Hepatocyte (in vitro differentiated cells): ENCODE results near the gene CFAP91. TPM values are rescaled to one million over a fixed set of nuclear protein-coding genes. Genes with fewer than 3 reads are reported as not detected.

ENCODE experiments used
- DNase-seq: peaks from one replicate; pipeline ENCODE4 v3.0.0-alpha.2; 2016; ENCODE audit warnings: low spot score
- H2AFZ ChIP-seq: fragments of 200-600 bp; sonication (generic); 2 replicates; pipeline ENCODE4 v1.6.0; 2016; ENCODE audit warnings: antibody characterized with exemption, mild to moderate bottlenecking
- H3K27ac ChIP-seq: fragments of 200-600 bp; sonication (generic); 2 replicates; pipeline ENCODE4 v1.5.1; 2016; ENCODE audit warnings: mild to moderate bottlenecking
- H3K27me3 ChIP-seq: fragments of 200-600 bp; sonication (generic); 2 replicates; pipeline ENCODE4 v1.6.1; 2016
- H3K36me3 ChIP-seq: fragments of 200-600 bp; sonication (generic); replicated peaks from 2 replicates; pipeline ENCODE4 v1.5.1; 2016; ENCODE audit warnings: low read depth; ENCODE audit not compliant: insufficient read depth
- H3K4me1 ChIP-seq: fragments of 200-600 bp; sonication (generic); 2 replicates; pipeline ENCODE4 v1.5.1; 2016; ENCODE audit warnings: mild to moderate bottlenecking, moderate library complexity; ENCODE audit not compliant: insufficient read depth
- H3K4me2 ChIP-seq: fragments of 200-600 bp; sonication (generic); 2 replicates; pipeline ENCODE4 v1.6.0; 2016
- H3K4me3 ChIP-seq: fragments of 200-600 bp; sonication (generic); 2 replicates; pipeline ENCODE4 v1.5.1; 2016; ENCODE audit warnings: mild to moderate bottlenecking
- H3K79me2 ChIP-seq: fragments of 200-600 bp; sonication (generic); 2 replicates; pipeline ENCODE4 v1.6.0; 2017; ENCODE audit warnings: mild to moderate bottlenecking
- H3K9me2 ChIP-seq: fragments of 200-600 bp; sonication (generic); replicated peaks from 2 replicates; pipeline ENCODE4 v1.6.0; 2017; ENCODE audit warnings: mild to moderate bottlenecking; ENCODE audit not compliant: insufficient read depth
- H3K9me3 ChIP-seq: fragments of 200-600 bp; sonication (generic); 2 replicates; pipeline ENCODE4 v1.5.1; 2016; ENCODE audit warnings: low read depth, mild to moderate bottlenecking
- H4K20me1 ChIP-seq: fragments of 200-600 bp; sonication (generic); 2 replicates; pipeline ENCODE4 v1.6.0; 2016; ENCODE audit warnings: mild to moderate bottlenecking; ENCODE audit not compliant: insufficient read depth, poor library complexity, severe bottlenecking
- CTCF ChIP-seq: fragments of 200-600 bp; sonication (generic); IDR thresholded peaks from 2 replicates; pipeline ENCODE4 v1.5.1; 2016; ENCODE audit warnings: antibody characterized with exemption, mild to moderate bottlenecking; ENCODE audit not compliant: poor library complexity
- EZH2 ChIP-seq: fragments of 200-600 bp; sonication (generic); IDR thresholded peaks from 2 replicates; pipeline ENCODE4 v1.6.1; 2016; ENCODE audit warnings: antibody characterized with exemption, mild to moderate bottlenecking, borderline replicate concordance
- EZH2phosphoT487 ChIP-seq: fragments of 200-600 bp; sonication (generic); IDR thresholded peaks from one replicate; pipeline ENCODE4 v1.6.1; 2018; ENCODE audit warnings: antibody characterized with exemption, mild to moderate bottlenecking, low read depth, moderate library complexity; ENCODE audit not compliant: unreplicated experiment, severe bottlenecking
- WGBS: methylation state at CpG from one replicate; pipeline ENCODE4 v1.1.6; 2016; ENCODE audit warnings: low lambda C conversion rate; ENCODE audit errors: missing lambda C conversion rate; 5-methylcytosine and 5-hydroxymethylcytosine counted together
- polyA plus RNA-seq: library from polyadenylated mRNA; unstranded; fragments of >200 nt; fragmentation: Nextera tagmentation; extraction: Ambion mirVana; gene quantifications from 2 replicates; pipeline ENCODE4 v1.2.1, GENCODE V29; 2016
- total RNA-seq: library from RNA; depleted of rRNA; stranded (reverse); fragments of >200 nt; gene quantifications from 2 replicates; pipeline ENCODE4 v1.2.3, GENCODE V29; 2014

Gene CFAP91
- total and polyA plus RNA-seq, 2 experiments from 2014 or later: 1.4 TPM; not detected in 1

DNA sequence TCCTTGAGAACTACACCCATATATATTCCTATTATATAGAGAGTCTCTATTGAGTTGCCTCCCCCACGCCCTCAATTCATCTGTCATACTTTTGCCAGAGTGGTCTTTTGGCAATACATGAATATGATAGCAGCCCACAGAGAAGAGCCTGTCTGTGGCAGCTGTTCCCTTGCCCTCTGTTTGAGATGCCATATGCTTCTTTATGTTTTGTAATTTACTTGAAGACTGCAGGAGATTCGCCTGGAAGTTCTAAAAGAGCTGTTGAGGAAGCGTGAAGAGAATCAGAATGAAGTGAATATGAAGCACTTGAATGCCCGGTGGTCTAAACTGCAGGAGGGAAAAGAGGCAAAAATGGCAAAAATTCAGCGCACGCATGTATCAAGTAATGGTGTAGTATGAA, 27.2 kb downstream of the CFAP91 start:
- WGBS: 93% methylated on average over 6 of the region's 6 CpGs
- TF ChIP-seq EZH2phosphoT487 (no peak), CTCF (no peak), EZH2 (no peak)
- no peak overlapping the region for H3K4me3 ChIP-seq

GRCh38 chr3:119731560-119732343, 28.9 kb downstream of the CFAP91 start:
- no peaks in the 10 kb centered on the region for H3K9me2 ChIP-seq
- H3K27ac ChIP-seq: no peak overlapping the region
- H2AFZ ChIP-seq: no peak overlapping the region
- no peak for DNase-seq
- no peak overlapping the region for H3K4me3 ChIP-seq
- H3K79me2 ChIP-seq: no peaks in the 10 kb centered on the region
- H3K36me3 ChIP-seq: no peaks in the 10 kb centered on the region
- no peak overlapping the region for H3K4me2 ChIP-seq
- no peaks in the 10 kb centered on the region for H3K4me1 ChIP-seq
- no peaks in the 10 kb centered on the region for H3K9me3 ChIP-seq
- TF ChIP-seq EZH2 (no peak), EZH2phosphoT487 (no peak), CTCF (no peak)
- no peaks in the 10 kb centered on the region for H3K27me3 ChIP-seq
- no peaks in the 10 kb centered on the region for H4K20me1 ChIP-seq
- 89% methylated on average over 8 of the region's 8 CpGs for WGBS

More for the DNA sequence above, 27.2 kb downstream of the CFAP91 start:
- H3K36me3 ChIP-seq: no peaks in the 10 kb centered on the region
- no peaks in the 10 kb centered on the region for H3K9me3 ChIP-seq
- DNase-seq: no peak
- no peaks in the 10 kb centered on the region for H4K20me1 ChIP-seq
- H3K9me2 ChIP-seq: no peaks in the 10 kb centered on the region
- no peaks in the 10 kb centered on the region for H3K4me1 ChIP-seq
- H3K79me2 ChIP-seq: no peaks in the 10 kb centered on the region
- no peak overlapping the region for H3K27ac ChIP-seq
- no peak overlapping the region for H2AFZ ChIP-seq
- no peaks in the 10 kb centered on the region for H3K27me3 ChIP-seq
- H3K4me2 ChIP-seq: no peak overlapping the region

DNA sequence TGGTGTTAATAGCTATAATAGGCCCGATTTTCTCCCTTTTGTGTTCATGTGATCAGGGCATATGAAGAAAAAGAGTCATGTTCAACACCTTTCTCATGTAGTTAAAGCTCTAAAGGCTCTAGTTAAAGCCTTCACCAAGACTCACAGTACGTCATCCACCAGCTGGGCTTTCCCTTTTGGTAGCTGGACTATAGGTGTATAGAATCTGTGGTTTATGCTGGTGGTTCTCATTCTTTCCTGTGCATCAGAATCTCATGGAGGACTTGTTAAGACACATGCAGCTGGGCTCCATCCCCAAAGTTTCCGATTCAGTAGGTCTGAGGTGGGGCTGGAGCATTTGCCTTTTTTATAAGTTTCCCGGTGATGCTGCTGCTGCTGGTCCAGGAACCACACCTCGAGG, 31.0 kb downstream of the CFAP91 start:
- no peak for DNase-seq
- Histone ChIP-seq H4K20me1 (no peaks in the 10 kb centered on the region), H3K4me1 (no peaks in the 10 kb centered on the region), H3K36me3 (no peaks in the 10 kb centered on the region), H3K4me3 (no peak overlapping the region), H3K9me3 (no peaks in the 10 kb centered on the region), H2AFZ (no peak overlapping the region), H3K27me3 (no peaks in the 10 kb centered on the region), H3K79me2 (no peaks in the 10 kb centered on the region), H3K9me2 (no peaks in the 10 kb centered on the region), H3K27ac (no peak overlapping the region), H3K4me2 (no peak overlapping the region)
- whole genome bisulfite sequencing: 94% methylated on average over 5 of the region's 5 CpGs
- TF ChIP-seq CTCF: no peak
- no peak for TF ChIP-seq EZH2phosphoT487
- no peak for TF ChIP-seq EZH2

DNA sequence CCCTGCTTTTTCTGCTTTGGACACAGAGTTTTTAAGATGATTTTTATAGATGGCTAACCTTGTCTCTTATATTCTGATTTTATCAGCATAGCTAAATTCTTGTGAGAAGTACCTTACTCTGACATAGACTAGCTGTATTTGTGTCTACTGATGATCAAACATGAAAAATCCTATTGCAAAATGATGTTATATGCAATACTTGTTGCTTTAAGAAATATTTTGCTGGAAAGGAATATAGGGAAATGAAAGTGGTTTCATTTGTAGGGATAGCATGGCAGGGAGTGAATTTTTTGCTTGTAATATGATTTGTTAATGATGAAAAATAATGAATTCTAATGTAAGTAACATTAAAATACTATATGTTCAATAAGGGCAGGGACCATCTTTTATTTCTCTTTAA, 35.9 kb downstream of the CFAP91 start:
- TF ChIP-seq EZH2phosphoT487: no peak
- TF ChIP-seq CTCF: no peak
- TF ChIP-seq EZH2: no peak

More for the DNA sequence above, 35.9 kb downstream of the CFAP91 start:
- Histone ChIP-seq H3K9me3 (no peaks in the 10 kb centered on the region), H3K9me2 (no peaks in the 10 kb centered on the region), H2AFZ (no peak overlapping the region), H3K4me2 (no peak overlapping the region), H3K4me1 (no peaks in the 10 kb centered on the region), H3K36me3 (no peaks in the 10 kb centered on the region), H4K20me1 (no peaks in the 10 kb centered on the region), H3K4me3 (no peak overlapping the region), H3K27me3 (no peaks in the 10 kb centered on the region), H3K79me2 (no peaks in the 10 kb centered on the region), H3K27ac (no peak overlapping the region)
- no peak for DNase-seq
